GM12878 (cell line): Measurements from ENCODE around the gene SETD1A. TPM values are rescaled to one million over a fixed set of nuclear protein-coding genes. Genes with fewer than 3 reads are reported as not detected.

Experiments
- ATAC-seq: fragments of 200-7000 bp; cut with Tn5 transposase; 3 replicates; pipeline ENCODE4 v1.9.1; 2020; ENCODE audit warnings: mild to moderate bottlenecking, moderate library complexity
- BruUV-seq: library from RNA; stranded (reverse); fragments of 400-500 nt; replicated peaks from 2 replicates; lab custom pipeline; 2021; lab: Mats Ljungman, UMichigan
- CTCF ChIA-PET: fragments of 300-600 bp; sonication (Branson Sonifier 250); formaldehyde crosslinking; extraction: SDS; loops from one replicate; lab custom pipeline; 2021; ENCODE audit warnings: inconsistent platforms; lab: Yijun Ruan, JAX
- POLR2A ChIA-PET: fragments of 350-600 bp; formaldehyde crosslinking; extraction: SDS; loops from one replicate; lab custom pipeline; 2021; ENCODE audit warnings: inconsistent platforms; lab: Charles Lee
- RAD21 ChIA-PET: fragments of 300-600 bp; sonication (Branson Sonifier 250); formaldehyde crosslinking; loops from one replicate; lab custom pipeline; 2023; ENCODE audit warnings: antibody characterized with exemption; ENCODE audit not compliant: unreplicated experiment; lab: Charles Lee
- SMC1A ChIA-PET: fragments of 300-600 bp; sonication (Branson Sonifier 250); formaldehyde crosslinking; loops from one replicate; lab custom pipeline; 2023; ENCODE audit not compliant: unreplicated experiment, uncharacterized antibody; lab: Charles Lee
- DNase-seq: peaks from one replicate; pipeline ENCODE4 v3.0.0-alpha.2; 2011; ENCODE audit warnings: low read depth, low spot score
- FAIRE-seq: peaks from 3 replicates; lab custom pipeline; 2011; peaks lifted over from hg19 to GRCh38; lab: Jason Lieb, UNC
- H2AFZ ChIP-seq: 2 replicates; pipeline ENCODE4 v1.6.0; 2011; ENCODE audit warnings: low read depth, low read length, control low read depth; ENCODE audit not compliant: control insufficient read depth
- H3K27ac ChIP-seq: 2 replicates; pipeline ENCODE4 v1.5.1; 2011; ENCODE audit warnings: control low read depth; ENCODE audit not compliant: control insufficient read depth, insufficient read depth
- H3K27me3 ChIP-seq, 2 experiments: replicated peaks in 1 of 2; 2 replicates each; pipeline versions ENCODE4 v1.6.0 to v1.6.1; 2011; ENCODE audit warnings: low read length in 1 of 2; ENCODE audit not compliant: control insufficient read depth in 2 of 2, insufficient read depth in 2 of 2
- H3K36me3 ChIP-seq, 2 experiments: 2 replicates each; pipeline ENCODE4 v1.5.1; 2011; ENCODE audit warnings: low read length in 1 of 2; ENCODE audit not compliant: control insufficient read depth in 2 of 2, insufficient read depth in 2 of 2
- H3K4me1 ChIP-seq: 2 replicates; pipeline ENCODE4 v1.6.1; 2011; ENCODE audit warnings: mild to moderate bottlenecking, low read length, moderate library complexity, mixed read lengths; ENCODE audit not compliant: control insufficient read depth, insufficient read depth
- H3K4me2 ChIP-seq: 2 replicates; pipeline ENCODE4 v1.6.0; 2011; ENCODE audit warnings: control low read depth; ENCODE audit not compliant: control insufficient read depth, insufficient read depth
- H3K4me3 ChIP-seq: fragments of 200-600 bp; sonication (generic); 2 replicates; pipeline ENCODE4 v1.5.1; 2016
- H3K79me2 ChIP-seq: 2 replicates; pipeline ENCODE4 v1.6.0; 2011; ENCODE audit warnings: low read length; ENCODE audit not compliant: control insufficient read depth, insufficient read depth
- H3K9ac ChIP-seq: 2 replicates; pipeline ENCODE4 v1.8.0; 2011; ENCODE audit warnings: low read length, control low read depth, mixed read lengths; ENCODE audit not compliant: control insufficient read depth, insufficient read depth
- H3K9me3 ChIP-seq: replicated peaks from 3 replicates; pipeline ENCODE4 v1.5.1; 2011; ENCODE audit warnings: mild to moderate bottlenecking, low read length; ENCODE audit not compliant: control insufficient read depth, insufficient read depth
- H4K20me1 ChIP-seq: 2 replicates; pipeline ENCODE4 v1.6.0; 2011; ENCODE audit not compliant: control insufficient read depth, insufficient read depth
- BCL11A ChIP-seq: IDR thresholded peaks from 2 replicates; pipeline ENCODE4 v1.6.1; 2011; ENCODE audit warnings: low read depth, low read length
- BCLAF1 ChIP-seq: fragments of 450-650 bp; IDR thresholded peaks from 2 replicates; pipeline ENCODE4 v1.6.1; 2017; ENCODE audit warnings: antibody characterized with exemption, mild to moderate bottlenecking, moderate library complexity
- CEBPB ChIP-seq, 2 experiments: fragments of 150-350 bp in 1 of 2; IDR thresholded peaks; 2 replicates each; pipeline ENCODE4 v1.6.1; 2012 to 2014; ENCODE audit warnings: low read depth in 2 of 2, low read length in 2 of 2, borderline replicate concordance in 1 of 2, inconsistent platforms in 1 of 2
- CHD2 ChIP-seq: IDR thresholded peaks from 2 replicates; pipeline ENCODE4 v1.6.1; 2011; ENCODE audit warnings: low read depth, low read length, improper control_type of control experiment, borderline replicate concordance
- CUX1 ChIP-seq: IDR thresholded peaks from 2 replicates; pipeline ENCODE4 v1.6.1; 2012; ENCODE audit warnings: improper control_type of control experiment, low read depth, low read length; ENCODE audit not compliant: insufficient replicate concordance
- FOS ChIP-seq: IDR thresholded peaks from 3 replicates; pipeline ENCODE4 v1.6.1; 2011; ENCODE audit warnings: borderline replicate concordance; ENCODE audit not compliant: insufficient read length; ENCODE audit errors: extremely low read depth
- JUND ChIP-seq: IDR thresholded peaks from 2 replicates; pipeline ENCODE4 v1.6.1; 2012; ENCODE audit warnings: low read depth, mild to moderate bottlenecking, low read length, improper control_type of control experiment, moderate library complexity
- MTA2 ChIP-seq: fragments of 450-650 bp; IDR thresholded peaks from 2 replicates; pipeline ENCODE4 v1.6.1; 2016; ENCODE audit warnings: low read depth, mild to moderate bottlenecking, moderate library complexity
- PAX8 ChIP-seq: fragments of 450-650 bp; IDR thresholded peaks from 2 replicates; pipeline ENCODE4 v1.6.1; 2017; ENCODE audit warnings: mild to moderate bottlenecking, moderate library complexity
- RUNX3 ChIP-seq: IDR thresholded peaks from 2 replicates; pipeline ENCODE4 v1.6.1; 2012; ENCODE audit warnings: low read length, inconsistent platforms
- SMAD1 ChIP-seq: fragments of 450-650 bp; IDR thresholded peaks from 2 replicates; pipeline ENCODE4 v1.6.1; 2018; ENCODE audit warnings: mild to moderate bottlenecking, low read depth; ENCODE audit not compliant: partially characterized antibody
- SP1 ChIP-seq: IDR thresholded peaks from one replicate; pipeline ENCODE4 v1.6.1; 2011; ENCODE audit warnings: low read depth, low read length
- ZNF207 ChIP-seq: fragments of 450-650 bp; IDR thresholded peaks from 2 replicates; pipeline ENCODE4 v1.6.1; 2014; ENCODE audit warnings: antibody characterized with exemption, mild to moderate bottlenecking, borderline replicate concordance
- ZNF24 ChIP-seq: fragments of 450-650 bp; IDR thresholded peaks from 2 replicates; pipeline ENCODE4 v1.6.1; 2017; ENCODE audit warnings: antibody characterized with exemption, mild to moderate bottlenecking
- WGBS: methylation state at CpG from one replicate; pipeline ENCODE4 v1.1.6; 2016; ENCODE audit warnings: low lambda C conversion rate; ENCODE audit not compliant: insufficient replicate concordance, insufficient coverage; ENCODE audit errors: missing lambda C conversion rate; 5-methylcytosine and 5-hydroxymethylcytosine counted together
- in situ Hi-C: fragments of 300-500 bp; cut with MboI; formaldehyde crosslinking; loops from 9 replicates; pipeline ENCODE4 v1.14.3; 2018; ENCODE audit warnings: mixed read lengths
- intact Hi-C: fragments of 100-400 bp; cut with micrococcal nuclease; formaldehyde crosslinking; loops from one replicate; pipeline ENCODE4 v1.14.2; 2022; ENCODE audit not compliant: unreplicated experiment
- polyA plus RNA-seq, 11 experiments: library from polyadenylated mRNA; depleted of rRNA in 4 of 11; unstranded in 6 of 11; stranded (reverse) in 5 of 11; fragments of >200 nt; fragmentation: Nextera tagmentation in 4 of 11; fragmentation: Illumina TruSeq in 1 of 11; extraction: Ambion mirVana in 4 of 11; extraction: Trizol in 1 of 11; gene quantifications; 1 replicate in 1 of 11; 2 replicates in 10 of 11; pipeline versions ENCODE4 v1.2.1 to v1.2.3, GENCODE V29; 2011 to 2016; ENCODE audit warnings: inconsistent platforms in 2 of 11, missing spikeins in 2 of 11, low read depth in 1 of 11
- total RNA-seq, 4 experiments: library from RNA; depleted of rRNA in 3 of 4; stranded (reverse); fragments of >200 nt in 3 of 4; fragmentation: Illumina TruSeq in 1 of 4; extraction: Trizol in 1 of 4; gene quantifications; 2 replicates each; pipeline versions ENCODE4 v1.2.1 to v1.2.3, GENCODE V29; 2013 to 2021

The SETD1A gene
- total and polyA plus RNA-seq, 10 of the 15 experiments (the other 5 are each of a cell fraction or from before 2014, with no cell fraction given): 0.02 to 25.9 (median 4.9) TPM

- in situ Hi-C loops: no loop called here
- H3K79me2 ChIP-seq: no peaks in the 10 kb centered on the region
- H3K36me3 ChIP-seq: no peaks in the 10 kb centered on the region
- no peak overlapping the region for H3K9ac ChIP-seq
- H3K27ac ChIP-seq: no peak overlapping the region
- ChIA-PET SMC1A (no interaction called here), CTCF (no interaction called here), POLR2A (no interaction called here), RAD21 (no interaction called here)
- ATAC-seq (no peak), FAIRE-seq (no peak), DNase-seq (no peak)
- H3K9me3 ChIP-seq: no peaks in the 10 kb centered on the region
- no peak overlapping the region for H3K4me2 ChIP-seq
- 46% methylated on average over 7 of the region's 7 CpGs for WGBS
- intact Hi-C loops: no loop called here
- no peak overlapping the region for H2AFZ ChIP-seq
- H4K20me1 ChIP-seq: no peaks in the 10 kb centered on the region
- no peak overlapping the region for H3K4me3 ChIP-seq
- no peaks in the 10 kb centered on the region for H3K4me1 ChIP-seq
- peaks cover 3 to 9% of the 10 kb centered on the region in 2 experiments for H3K27me3 ChIP-seq
- no TSS peak for BruUV-seq
- TF ChIP-seq CUX1 (no peak), ZNF24 (no peak), BCL11A (no peak), JUND (no peak), PAX8 (no peak), BCLAF1 (no peak), SMAD1 (no peak), ZNF207 (no peak), RUNX3 (no peak), CHD2 (no peak), SP1 (no peak), CEBPB (IDR thresholded peaks at IDR 0.05; ENCODE audit: borderline replicate concordance in 1 of 2, low read depth in 2 of 2, low read length in 2 of 2) (no peak), FOS (no peak), MTA2 (no peak)
These were observed 48.5 kb downstream of the SETD1A start for GRCh38 chr16:31006086-31006385.
